ENCODE results near the gene PRDX3.

PRDX3 gene

DNA sequence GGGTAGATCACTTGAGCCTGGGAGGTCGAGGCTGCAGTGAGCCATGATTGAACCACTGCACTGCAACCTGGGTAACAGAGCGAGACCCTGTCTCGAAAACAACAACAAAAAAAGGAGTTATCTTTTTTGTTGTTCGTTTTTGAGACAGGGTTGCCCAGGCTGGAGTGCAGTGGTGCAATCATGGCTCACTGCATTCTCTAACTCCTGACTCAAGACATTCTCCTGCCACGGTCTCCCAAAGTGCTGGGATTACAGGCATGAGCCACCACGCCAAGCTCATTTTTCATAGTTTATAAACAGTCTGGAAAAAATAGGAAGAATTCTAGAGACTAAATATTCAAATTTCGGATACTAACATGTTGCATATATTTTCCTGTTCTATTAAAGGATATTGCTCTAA lies 42.5 kb downstream of the PRDX3 start:
- no peak overlapping the region for H3K4me3 ChIP-seq
- peaks cover 16 to 44% (median 26%) of the 10 kb centered on the region in 3 donors for H3K36me3 ChIP-seq
- DNase-seq = peak in 1 of 2 donors; percentile 9
- TF ChIP-seq, protein P1, sequence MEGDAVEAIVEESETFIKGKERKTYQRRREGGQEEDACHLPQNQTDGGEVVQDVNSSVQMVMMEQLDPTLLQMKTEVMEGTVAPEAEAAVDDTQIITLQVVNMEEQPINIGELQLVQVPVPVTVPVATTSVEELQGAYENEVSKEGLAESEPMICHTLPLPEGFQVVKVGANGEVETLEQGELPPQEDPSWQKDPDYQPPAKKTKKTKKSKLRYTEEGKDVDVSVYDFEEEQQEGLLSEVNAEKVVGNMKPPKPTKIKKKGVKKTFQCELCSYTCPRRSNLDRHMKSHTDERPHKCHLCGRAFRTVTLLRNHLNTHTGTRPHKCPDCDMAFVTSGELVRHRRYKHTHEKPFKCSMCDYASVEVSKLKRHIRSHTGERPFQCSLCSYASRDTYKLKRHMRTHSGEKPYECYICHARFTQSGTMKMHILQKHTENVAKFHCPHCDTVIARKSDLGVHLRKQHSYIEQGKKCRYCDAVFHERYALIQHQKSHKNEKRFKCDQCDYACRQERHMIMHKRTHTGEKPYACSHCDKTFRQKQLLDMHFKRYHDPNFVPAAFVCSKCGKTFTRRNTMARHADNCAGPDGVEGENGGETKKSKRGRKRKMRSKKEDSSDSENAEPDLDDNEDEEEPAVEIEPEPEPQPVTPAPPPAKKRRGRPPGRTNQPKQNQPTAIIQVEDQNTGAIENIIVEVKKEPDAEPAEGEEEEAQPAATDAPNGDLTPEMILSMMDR (IDR thresholded peaks at IDR 0.05) = no peak
- no peaks in the 10 kb centered on the region for H3K27me3 ChIP-seq
- intact Hi-C loops (cut with DNase I; ENCODE audit: low total_unique reads) = no loop called here
- no peak overlapping the region for H3K27ac ChIP-seq
- H3K4me1 ChIP-seq = no peaks in the 10 kb centered on the region
- no peaks in the 10 kb centered on the region for H3K9me3 ChIP-seq

DNA sequence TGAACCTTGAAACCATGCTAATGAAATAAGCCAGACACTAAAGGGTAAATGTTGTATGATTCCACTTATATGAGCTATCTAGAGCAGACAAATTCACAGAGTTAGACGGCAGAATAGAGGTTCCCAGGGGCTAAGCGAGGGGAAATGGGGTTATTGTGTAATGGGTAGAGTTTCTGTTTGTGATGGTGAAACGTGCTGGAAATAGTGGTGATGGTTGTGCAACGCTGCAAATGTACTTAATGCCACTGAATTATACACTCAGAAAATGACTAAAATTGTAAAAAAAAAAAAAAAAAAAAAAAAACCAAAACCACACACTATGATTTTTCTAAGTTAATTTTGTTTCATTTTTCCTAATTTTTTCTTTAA lies 43.1 kb downstream of the PRDX3 start:
- DNase-seq = peak in 1 of 2 donors; percentile 58
- Histone ChIP-seq H3K27me3 (no peaks in the 10 kb centered on the region), H3K9me3 (no peaks in the 10 kb centered on the region), H3K4me1 (no peaks in the 10 kb centered on the region), H3K4me3 (no peak overlapping the region), H3K27ac (no peak overlapping the region), H3K36me3 (peaks cover 16 to 44% (median 31%) of the 10 kb centered on the region in 3 donors)
- TF ChIP-seq, protein P1 (IDR thresholded peaks at IDR 0.05) = no peak
- intact Hi-C loops (cut with DNase I; ENCODE audit: low total_unique reads) = no loop called here

DNA sequence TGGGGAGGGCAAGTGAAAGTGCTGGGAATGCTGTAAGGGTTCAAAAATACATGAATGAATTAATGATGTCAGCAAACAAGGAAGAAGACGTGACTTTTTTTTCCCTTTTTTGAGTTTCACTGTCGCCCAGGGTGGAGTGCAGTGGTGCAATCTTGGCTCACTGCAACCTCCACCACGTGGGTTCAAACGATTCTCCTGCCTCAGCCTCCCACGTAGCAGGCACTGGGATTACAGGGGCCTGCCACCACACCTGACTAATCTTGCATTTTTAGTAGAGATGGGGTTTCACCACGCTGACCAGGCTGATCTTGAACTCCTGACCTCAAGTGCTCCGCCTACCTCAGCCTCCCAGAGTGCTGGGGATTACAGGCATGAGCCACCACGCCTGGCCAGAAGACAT lies 44.7 kb downstream of the PRDX3 start:
- TF ChIP-seq, protein P1 (IDR thresholded peaks at IDR 0.05) = no peak
- no peaks in the 10 kb centered on the region for H3K9me3 ChIP-seq
- H3K36me3 ChIP-seq = peaks cover 22 to 47% (median 46%) of the 10 kb centered on the region in 3 donors
- H3K27ac ChIP-seq = no peak overlapping the region
- H3K4me3 ChIP-seq = no peak overlapping the region
- intact Hi-C loops (cut with DNase I; ENCODE audit: low total_unique reads) = no loop called here
- no peaks in the 10 kb centered on the region for H3K4me1 ChIP-seq
- peak in 1 of 2 donors; percentile 25 for DNase-seq
- no peaks in the 10 kb centered on the region for H3K27me3 ChIP-seq

DNA sequence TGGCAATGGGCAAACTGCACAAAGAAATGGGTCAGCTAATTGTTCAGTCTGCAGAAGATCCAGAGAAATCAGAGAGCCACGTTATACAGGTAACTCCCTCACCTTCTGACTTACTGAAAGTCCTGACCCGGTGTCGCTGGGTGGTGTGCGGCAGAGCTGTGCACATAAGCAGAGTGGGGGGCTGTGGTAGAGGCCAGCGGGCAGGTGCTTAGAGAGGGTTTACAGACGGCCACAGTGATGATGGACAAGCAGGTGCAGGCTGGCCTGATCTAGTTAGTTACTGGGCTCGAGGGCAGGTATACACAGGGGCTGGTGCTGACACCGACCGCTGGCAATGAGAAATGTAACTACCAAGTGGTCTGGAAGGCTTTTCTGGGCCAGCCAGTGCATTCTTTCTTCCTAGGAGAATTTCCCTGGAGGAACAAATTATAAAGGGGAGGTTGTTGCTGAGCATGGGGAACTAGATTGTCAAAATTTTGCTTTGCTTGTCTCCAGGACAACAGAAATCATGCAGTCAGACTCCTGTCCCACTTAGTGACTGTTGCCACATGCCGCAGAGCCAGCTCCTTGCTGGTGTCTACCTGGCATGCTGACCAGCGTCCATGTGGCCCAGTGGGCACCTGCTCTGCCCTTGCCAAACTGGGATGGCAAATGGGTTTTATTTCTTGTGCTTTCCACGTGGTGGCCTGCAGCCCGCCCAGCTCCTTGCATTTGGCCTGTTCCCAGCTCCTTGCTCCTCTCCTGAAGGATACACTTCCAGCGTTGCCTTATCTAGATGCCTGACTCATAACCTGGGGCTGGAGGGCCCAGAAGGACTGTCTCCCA lies 45.9 kb downstream of the PRDX3 start:
- H3K9me3 ChIP-seq = no peaks in the 10 kb centered on the region
- intact Hi-C loops (cut with DNase I; ENCODE audit: low total_unique reads) = no loop called here
- TF ChIP-seq, protein P1 (IDR thresholded peaks at IDR 0.05) = no peak
- H3K27me3 ChIP-seq = no peaks in the 10 kb centered on the region
- H3K4me3 ChIP-seq = no peak overlapping the region
- H3K27ac ChIP-seq = no peak overlapping the region
- DNase-seq = peak in 1 of 2 donors; percentile 48
- H3K4me1 ChIP-seq = no peaks in the 10 kb centered on the region
- peaks cover 27 to 59% (median 57%) of the 10 kb centered on the region in 3 donors for H3K36me3 ChIP-seq

DNA sequence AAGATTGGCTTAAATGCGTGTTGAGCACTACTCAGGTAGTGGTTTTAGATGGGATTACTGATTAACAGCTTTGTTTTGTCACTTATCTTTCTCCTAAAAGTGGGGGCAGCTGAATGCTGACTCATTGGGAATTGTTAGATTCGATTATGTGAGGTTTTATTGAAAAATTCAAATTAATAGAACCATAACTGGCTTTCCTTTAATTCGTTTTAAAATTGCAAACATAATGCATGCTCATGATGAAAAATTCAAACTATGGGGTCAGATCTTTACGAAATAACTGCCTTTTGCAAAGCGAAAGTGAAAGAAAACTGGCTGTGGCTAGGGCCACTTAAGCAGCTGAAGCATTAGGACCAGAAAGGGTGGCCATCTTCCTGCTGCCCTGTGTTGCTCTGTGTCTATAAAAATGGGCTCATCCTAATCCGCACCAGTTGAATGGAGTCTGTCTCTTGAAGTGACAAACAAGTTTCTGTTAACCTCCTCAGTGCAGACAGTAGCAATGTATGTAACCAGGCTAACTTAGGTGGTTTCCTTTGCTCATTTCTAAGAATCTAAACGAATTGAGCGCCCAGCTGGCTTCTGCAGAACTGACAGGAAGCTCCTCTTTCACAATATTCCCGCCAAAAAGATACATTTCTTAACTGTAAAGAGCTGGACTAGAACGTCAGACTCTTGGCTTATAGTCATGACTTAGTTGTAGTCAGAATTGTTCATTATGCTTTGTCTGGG lies 46.9 kb downstream of the PRDX3 start:
- Histone ChIP-seq H3K9me3 (no peaks in the 10 kb centered on the region), H3K27ac (peak overlapping the region in 1 of 2 donors; percentile 1), H3K36me3 (peaks cover 27 to 67% (median 57%) of the 10 kb centered on the region in 3 donors), H3K27me3 (no peaks in the 10 kb centered on the region), H3K4me3 (peak overlapping the region in 1 of 2 donors; percentile 3), H3K4me1 (no peaks in the 10 kb centered on the region)
- TF ChIP-seq, protein P1 (IDR thresholded peaks at IDR 0.05) = no peak
- DNase-seq = no peak
- intact Hi-C loops (cut with DNase I; ENCODE audit: low total_unique reads) = no loop called here

All from tibial artery (tissue), 4 donors.